Peyer's patch (tissue), 4 donors: Measurements from ENCODE around the gene PPFIBP2. TPM values are rescaled to one million over a fixed set of nuclear protein-coding genes. Genes with fewer than 3 reads are reported as not detected.

Source experiments
- DNase-seq, 3 donors: peaks; one replicate each; pipeline ENCODE4 v3.0.0-alpha.2; 2017 to 2019
- H3K27ac ChIP-seq, 4 donors: fragments of 200-600 bp; sonication (generic); one replicate each; pipeline ENCODE4 v1.5.1; 2016 to 2019
- H3K27me3 ChIP-seq, 2 donors: fragments of 200-600 bp; sonication (generic); one replicate each; pipeline ENCODE4 v1.5.1; 2019
- H3K36me3 ChIP-seq, 3 donors: fragments of 200-600 bp; sonication (generic); one replicate each; pipeline ENCODE4 v1.5.1; 2016 to 2019
- H3K4me1 ChIP-seq, 4 donors: fragments of 200-600 bp; sonication (generic); one replicate each; pipeline ENCODE4 v1.5.1; 2016 to 2019
- H3K4me3 ChIP-seq, 4 donors: fragments of 200-600 bp; sonication (generic); 1 replicate in 3 of 4; 2 replicates in 1 of 4; pipeline ENCODE4 v1.5.1; 2016 to 2019; ENCODE audit warnings: mild to moderate bottlenecking in 1 of 4
- H3K9me3 ChIP-seq, 4 donors: fragments of 200-600 bp; sonication (generic); one replicate each; pipeline ENCODE4 v1.5.1; 2016 to 2019; ENCODE audit warnings: mild to moderate bottlenecking in 1 of 4
- CTCF ChIP-seq, 6 experiments: fragments of 450-650 bp in 4 of 6; fragments of 200-600 bp in 2 of 6; sonication (generic) in 1 of 6; IDR thresholded peaks; one replicate each; pipeline ENCODE4 v1.5.1; 2017 to 2019; ENCODE audit warnings: antibody characterized with exemption in 6 of 6, mild to moderate bottlenecking in 3 of 6, moderate library complexity in 1 of 6
- POLR2A ChIP-seq, 2 donors: fragments of 450-650 bp; IDR thresholded peaks; one replicate each; pipeline ENCODE4 v1.5.1; 2017; ENCODE audit warnings: antibody characterized with exemption in 2 of 2, mild to moderate bottlenecking in 2 of 2, moderate library complexity in 2 of 2
- total RNA-seq, 4 donors: library from RNA; depleted of rRNA; stranded (reverse); fragments of >200 nt; gene quantifications; one replicate each; pipeline ENCODE4 v1.1.0, GENCODE V29; 2016

The PPFIBP2 gene
- total RNA-seq, 4 donors from 2014 or later = 74.6 to 245 (median 148) TPM

DNA sequence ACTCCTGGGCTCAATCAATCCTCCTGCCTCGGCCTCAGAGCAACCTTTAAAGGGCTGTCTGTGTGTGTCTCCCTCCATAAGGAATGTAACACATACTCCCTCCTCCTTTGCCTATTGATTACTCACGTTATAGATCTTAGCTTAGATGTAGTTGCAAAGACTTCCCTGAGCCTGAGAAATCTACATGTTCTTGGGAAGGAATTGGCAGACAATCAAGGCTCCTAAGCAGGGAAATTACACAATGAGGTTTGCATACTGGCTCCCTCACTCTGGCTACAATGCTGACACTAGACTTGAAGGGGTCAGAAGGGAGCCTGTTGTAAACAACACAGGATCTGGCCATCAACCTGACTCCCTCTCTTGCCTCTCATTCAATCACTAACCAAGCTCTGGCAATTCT is 33.7 kb upstream of the PPFIBP2 start:
- H3K4me3 ChIP-seq = no peak overlapping the region
- H3K27ac ChIP-seq = no peak overlapping the region
- no peaks in the 10 kb centered on the region for H3K9me3 ChIP-seq
- no peaks in the 10 kb centered on the region for H3K36me3 ChIP-seq
- no peaks in the 10 kb centered on the region for H3K27me3 ChIP-seq
- no peaks in the 10 kb centered on the region for H3K4me1 ChIP-seq
- TF ChIP-seq CTCF (IDR thresholded peaks at IDR 0.05) (no peak), POLR2A (IDR thresholded peaks at IDR 0.05) (no peak)
- DNase-seq = no peak

- H3K27me3 ChIP-seq = no peaks in the 10 kb centered on the region
- no peak overlapping the region for H3K27ac ChIP-seq
- H3K36me3 ChIP-seq = no peaks in the 10 kb centered on the region
- H3K4me1 ChIP-seq = no peaks in the 10 kb centered on the region
- H3K4me3 ChIP-seq = no peak overlapping the region
- H3K9me3 ChIP-seq = no peaks in the 10 kb centered on the region
- no peak for DNase-seq
- no peak for TF ChIP-seq POLR2A (IDR thresholded peaks at IDR 0.05)
- TF ChIP-seq CTCF (IDR thresholded peaks at IDR 0.05) = no peak
These were observed 29.7 kb upstream of the PPFIBP2 start for GRCh38 chr11:7484131-7484530.

DNA sequence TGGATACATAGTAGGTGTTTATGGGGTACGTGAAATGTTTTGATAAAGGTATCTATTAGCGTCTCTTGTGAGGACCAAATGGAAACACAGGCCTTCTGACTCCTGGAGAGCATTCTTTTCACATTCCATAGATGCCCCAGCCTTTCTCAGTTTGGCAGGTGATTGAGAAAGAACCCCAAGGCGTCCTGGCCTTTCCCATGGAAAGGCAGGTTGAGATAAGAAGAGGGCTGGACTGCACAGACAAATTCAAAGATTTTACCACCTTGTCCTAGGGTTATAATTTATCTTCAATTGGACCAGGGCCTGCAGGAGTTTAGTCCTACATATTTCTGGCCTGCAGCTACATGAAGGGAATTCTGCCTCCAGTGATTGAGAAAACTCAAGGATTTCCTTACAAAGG is 29.2 kb upstream of the PPFIBP2 start:
- Histone ChIP-seq H3K27ac (peak overlapping the region in 2 of 4 donors; percentile 43 to 56), H3K27me3 (no peaks in the 10 kb centered on the region), H3K4me3 (no peak overlapping the region), H3K4me1 (no peaks in the 10 kb centered on the region), H3K36me3 (no peaks in the 10 kb centered on the region), H3K9me3 (no peaks in the 10 kb centered on the region)
- TF ChIP-seq POLR2A (IDR thresholded peaks at IDR 0.05) (no peak), CTCF (IDR thresholded peaks at IDR 0.05) (no peak)
- DNase-seq = no peak

DNA sequence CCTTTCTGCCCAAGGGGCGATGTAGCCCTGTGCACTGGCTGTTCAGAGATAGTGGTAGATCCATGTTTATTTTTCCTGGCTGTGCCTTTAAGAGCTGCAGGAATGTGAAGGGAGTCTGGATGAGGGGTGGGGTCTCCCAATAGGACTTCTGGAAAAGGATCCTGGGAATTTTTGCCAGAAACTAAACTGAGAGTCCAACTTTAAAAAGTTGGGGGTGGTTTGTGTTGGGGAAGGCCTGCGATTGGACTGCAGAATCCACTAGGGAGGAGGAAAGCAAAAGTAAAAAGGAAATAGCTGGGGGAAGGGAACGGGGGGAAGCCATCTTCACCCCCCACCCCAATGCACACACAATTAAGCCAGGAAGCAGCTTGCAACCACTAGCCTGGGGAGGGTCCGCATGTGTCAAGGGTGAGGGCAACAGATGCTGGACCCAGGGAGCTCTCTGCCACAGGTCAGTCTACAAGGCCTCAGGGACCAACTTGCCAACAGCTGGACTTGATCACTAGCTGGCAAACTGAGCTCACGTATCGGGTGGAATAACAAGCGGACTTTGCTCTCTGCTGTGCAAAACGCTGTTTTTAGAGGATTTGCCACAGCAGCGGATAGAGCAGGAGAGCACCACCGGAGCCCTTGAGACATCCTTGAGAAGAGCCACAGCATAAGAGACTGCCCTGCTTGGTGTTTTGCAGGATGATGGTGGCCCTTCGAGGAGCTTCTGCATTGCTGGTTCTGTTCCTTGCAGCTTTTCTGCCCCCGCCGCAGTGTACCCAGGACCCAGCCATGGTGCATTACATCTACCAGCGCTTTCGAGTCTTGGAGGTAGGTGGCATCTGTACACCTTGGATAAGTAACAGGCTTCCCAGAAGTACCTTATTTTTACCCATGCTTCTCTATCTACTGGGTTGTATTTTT is 28.4 kb upstream of the PPFIBP2 start, which contains the start of gene OLFML1:
Gene OLFML1, plus strand, starts transcription at position 321 of the 912 bp plus-strand sequence. Its CDS starts 370 bp downstream, at position 691.
- Histone ChIP-seq H3K9me3 (no peaks in the 10 kb centered on the region), H3K27ac (peak within 1 kb of the TSS in 3 of 4 donors; percentile 25 to 56 (median 43)), H3K4me1 (no peaks in the 10 kb centered on the region), H3K27me3 (no peaks in the 10 kb centered on the region), H3K36me3 (no peaks in the 10 kb centered on the region), H3K4me3 (peak within 1 kb of the TSS; percentile 6 to 40 (median 28))
- no peak for DNase-seq
- TF ChIP-seq POLR2A (IDR thresholded peaks at IDR 0.05) (no peak), CTCF (IDR thresholded peaks at IDR 0.05) (no peak)

GRCh38 chr11:7486098-7486780 is 27.6 kb upstream of the PPFIBP2 start:
- Histone ChIP-seq H3K4me1 (no peaks in the 10 kb centered on the region), H3K9me3 (no peaks in the 10 kb centered on the region), H3K4me3 (peak overlapping the region; percentile 6 to 40 (median 28)), H3K36me3 (no peaks in the 10 kb centered on the region), H3K27ac (no peak overlapping the region), H3K27me3 (no peaks in the 10 kb centered on the region)
- TF ChIP-seq CTCF (IDR thresholded peaks at IDR 0.05) (no peak), POLR2A (IDR thresholded peaks at IDR 0.05) (no peak)
- DNase-seq = no peak
